ENCODE data around the gene CH25H. TPM values are rescaled to one million over a fixed set of nuclear protein-coding genes. Genes with fewer than 3 reads are reported as not detected.
"Not testable (repeated sequence)": the region's sequence is repeated elsewhere in the genome, so short reads cannot be mapped to it uniquely, and the experiment has no call there.

CH25H gene
- total RNA-seq, 1 donor from 2014 or later: not detected

- Mint-ChIP-seq H3K27ac (no peak overlapping the region), H3K9me3 (no peaks in the 10 kb centered on the region), H3K27me3 (ENCODE audit: insufficient read depth, low read depth) (no peaks in the 10 kb centered on the region), H3K4me3 (no peak overlapping the region), H3K4me1 (peaks cover 8% of the 10 kb centered on the region), H3K36me3 (no peaks in the 10 kb centered on the region)
- Histone ChIP-seq H2AFZ (replicated peaks) (no peak overlapping the region), H3K9me3 (ENCODE audit: low read depth) (no peaks in the 10 kb centered on the region), H3F3A (ENCODE audit: low read depth) (peaks cover 10% of the 10 kb centered on the region), H3K4me1 (peaks cover 19% of the 10 kb centered on the region), H3K79me2 (ENCODE audit: low read depth) (no peaks in the 10 kb centered on the region), H4K20me1 (ENCODE audit: low read depth) (no peaks in the 10 kb centered on the region), H3K36me3 (no peaks in the 10 kb centered on the region), H3K4me2 (no peak overlapping the region), H3K27ac (no peak overlapping the region), H3K9ac (no peak overlapping the region), H3K4me3 (no peak overlapping the region), H3K27me3 (no peaks in the 10 kb centered on the region)
- DNase-seq (ENCODE audit: low spot score): no peak
- TF ChIP-seq EZH2 (IDR thresholded peaks at IDR 0.05) (no peak), CTCF (IDR thresholded peaks at IDR 0.05) (no peak), EZH2phosphoT487 (IDR thresholded peaks at IDR 0.05) (no peak)
These were observed 35.7 kb downstream of the CH25H start for GRCh38 chr10:89171263-89171872.

DNA sequence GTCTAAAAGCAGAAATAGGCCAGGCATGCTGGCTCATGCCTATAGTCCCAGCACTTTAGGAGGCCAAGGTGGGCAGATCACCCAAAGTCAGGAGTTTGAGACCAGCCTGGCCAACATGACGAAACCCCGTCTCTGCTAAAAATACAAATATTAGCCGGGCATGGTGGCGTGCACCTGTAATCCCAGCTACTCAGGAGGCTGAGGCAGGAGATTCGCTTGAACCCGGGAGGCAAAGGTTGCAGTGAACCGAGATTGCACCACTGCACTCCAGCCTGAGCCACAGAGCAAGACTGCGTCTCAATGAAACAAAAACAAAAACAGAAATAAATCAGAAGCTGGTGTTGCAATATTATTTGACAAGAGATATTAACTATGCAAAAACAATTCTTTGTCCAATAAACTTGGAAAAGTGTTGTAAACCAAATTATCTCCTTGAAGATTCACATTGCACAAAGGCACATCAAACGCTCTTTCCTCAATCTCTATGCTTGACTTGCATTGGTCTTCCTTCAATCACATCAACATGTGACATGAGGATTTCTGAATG is 38.7 kb downstream of the CH25H start:
- H3K4me3 ChIP-seq; H3K27me3 ChIP-seq; H4K20me1 ChIP-seq (ENCODE audit: low read depth); H3K9me3 ChIP-seq (ENCODE audit: low read depth); H3K36me3 Mint-ChIP-seq; H3K36me3 ChIP-seq; H3K9me3 Mint-ChIP-seq; H3K4me1 Mint-ChIP-seq; H3K27ac Mint-ChIP-seq; H3K79me2 ChIP-seq (ENCODE audit: low read depth); H3K4me3 Mint-ChIP-seq; H2AFZ ChIP-seq (replicated peaks); H3K27me3 Mint-ChIP-seq (ENCODE audit: insufficient read depth, low read depth); H3K9ac ChIP-seq; H3K27ac ChIP-seq; DNase-seq (ENCODE audit: low spot score); H3K4me2 ChIP-seq: not testable (repeated sequence)
- Histone ChIP-seq H3K4me1 (peaks cover 15% of the 10 kb centered on the region), H3F3A (ENCODE audit: low read depth) (peaks cover 10% of the 10 kb centered on the region)

DNA sequence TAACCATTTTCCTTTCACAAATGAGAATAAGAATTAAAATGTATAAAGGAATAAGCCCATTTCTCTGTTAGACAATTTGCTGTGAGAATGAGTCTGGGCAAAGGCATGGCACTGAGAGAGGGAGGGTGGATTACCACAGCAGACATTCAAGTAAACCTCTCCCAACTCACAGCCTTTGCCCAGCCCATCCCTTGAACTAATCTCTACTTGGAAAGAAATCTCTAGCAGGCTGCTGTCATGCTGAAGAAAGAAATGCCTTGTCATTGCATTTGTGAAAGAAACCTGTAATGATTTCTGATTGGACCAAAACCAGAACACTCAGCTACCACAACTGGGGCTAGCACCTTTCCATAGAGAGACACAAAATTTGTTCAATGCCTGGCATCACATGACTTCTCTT is 39.2 kb downstream of the CH25H start:
- H3K9me3 Mint-ChIP-seq: no peaks in the 10 kb centered on the region
- Histone ChIP-seq H4K20me1 (ENCODE audit: low read depth) (no peaks in the 10 kb centered on the region), H3K36me3 (no peaks in the 10 kb centered on the region), H3K27ac (no peak overlapping the region), H3K79me2 (ENCODE audit: low read depth) (no peaks in the 10 kb centered on the region), H2AFZ (replicated peaks) (no peak overlapping the region), H3K9me3 (ENCODE audit: low read depth) (no peaks in the 10 kb centered on the region), H3K9ac (no peak overlapping the region), H3K4me2 (no peak overlapping the region), H3K4me1 (peaks cover 10% of the 10 kb centered on the region), H3F3A (ENCODE audit: low read depth) (peaks cover 6% of the 10 kb centered on the region), H3K4me3 (no peak overlapping the region), H3K27me3 (no peaks in the 10 kb centered on the region)
- TF ChIP-seq EZH2phosphoT487 (IDR thresholded peaks at IDR 0.05) (no peak), CTCF (IDR thresholded peaks at IDR 0.05) (no peak), EZH2 (IDR thresholded peaks at IDR 0.05) (no peak)
- H3K27me3 Mint-ChIP-seq (ENCODE audit: insufficient read depth, low read depth): no peaks in the 10 kb centered on the region
- no peak for DNase-seq (ENCODE audit: low spot score)
- H3K36me3 Mint-ChIP-seq: no peaks in the 10 kb centered on the region
- no peak overlapping the region for H3K27ac Mint-ChIP-seq
- H3K4me3 Mint-ChIP-seq: no peak overlapping the region
- H3K4me1 Mint-ChIP-seq: peaks cover 5% of the 10 kb centered on the region

- Histone ChIP-seq H3K9ac (no peak overlapping the region), H3K27me3 (no peaks in the 10 kb centered on the region), H4K20me1 (ENCODE audit: low read depth) (no peaks in the 10 kb centered on the region), H3K4me2 (no peak overlapping the region), H3K27ac (no peak overlapping the region), H3F3A (ENCODE audit: low read depth) (no peaks in the 10 kb centered on the region), H3K4me3 (no peak overlapping the region), H3K9me3 (ENCODE audit: low read depth) (no peaks in the 10 kb centered on the region), H3K79me2 (ENCODE audit: low read depth) (no peaks in the 10 kb centered on the region), H2AFZ (replicated peaks) (no peak overlapping the region), H3K36me3 (no peaks in the 10 kb centered on the region), H3K4me1 (no peaks in the 10 kb centered on the region)
- Mint-ChIP-seq H3K27ac (no peak overlapping the region), H3K9me3 (no peaks in the 10 kb centered on the region), H3K36me3 (no peaks in the 10 kb centered on the region), H3K4me3 (no peak overlapping the region), H3K27me3 (ENCODE audit: insufficient read depth, low read depth) (no peaks in the 10 kb centered on the region), H3K4me1 (no peaks in the 10 kb centered on the region)
- TF ChIP-seq EZH2phosphoT487 (IDR thresholded peaks at IDR 0.05) (no peak), EZH2 (IDR thresholded peaks at IDR 0.05) (no peak), CTCF (IDR thresholded peaks at IDR 0.05) (no peak)
- DNase-seq (ENCODE audit: low spot score): no peak
These were observed 41.2 kb downstream of the CH25H start for GRCh38 chr10:89165923-89166322.

Data from neural progenitor cell (in vitro differentiated cells).